Cardiac muscle cell (in vitro differentiated cells and primary cell): ENCODE results near the gene ENTPD2. TPM values are rescaled to one million over a fixed set of nuclear protein-coding genes. Genes with fewer than 3 reads are reported as not detected.
A peak's percentile ranks its signal among the peaks of the same experiment; 100 is the strongest.

Experiments used
- DNase-seq, 2 donors: peaks; one replicate each; pipeline versions ENCODE4 v3.0.0 to v3.0.0-alpha.2; 2010 to 2017; ENCODE audit warnings: low read depth in 1 of 2, low spot score in 1 of 2
- H3K27ac ChIP-seq: fragments of 200-600 bp; sonication (generic); 2 replicates; pipeline ENCODE4 v1.5.1; 2016
- H3K27me3 ChIP-seq: fragments of 200-600 bp; sonication (generic); 2 replicates; pipeline ENCODE4 v1.6.0; 2016; ENCODE audit warnings: control low read depth
- H3K36me3 ChIP-seq: fragments of 200-600 bp; sonication (generic); 2 replicates; pipeline ENCODE4 v1.5.1; 2016; ENCODE audit warnings: control low read depth
- H3K4me1 ChIP-seq: fragments of 200-600 bp; sonication (generic); 2 replicates; pipeline ENCODE4 v1.8.1; 2017; ENCODE audit warnings: low read depth, mild to moderate bottlenecking, mixed run types
- H3K4me3 ChIP-seq: fragments of 200-600 bp; sonication (generic); 2 replicates; pipeline ENCODE4 v1.5.1; 2016; ENCODE audit warnings: mild to moderate bottlenecking
- H3K9me3 ChIP-seq: fragments of 200-600 bp; sonication (generic); 2 replicates; pipeline ENCODE4 v1.5.1; 2017; ENCODE audit warnings: low read depth, mild to moderate bottlenecking, control low read depth
- polyA plus RNA-seq: library from polyadenylated mRNA; unstranded; fragments of >200 nt; fragmentation: Nextera tagmentation; extraction: Ambion mirVana; gene quantifications from 2 replicates; pipeline ENCODE4 v1.2.1, GENCODE V29; 2016
- total RNA-seq: library from RNA; depleted of rRNA; stranded (reverse); fragments of >200 nt; gene quantifications from 2 replicates; pipeline ENCODE4 v1.2.3, GENCODE V29; 2016
- TF ChIP-seq, protein P1 (sequence below): IDR thresholded peaks from 2 replicates; pipeline ENCODE4 v1.5.1; 2012; ENCODE audit warnings: low read depth, mild to moderate bottlenecking, low read length

ENTPD2 gene
- total and polyA plus RNA-seq, 2 experiments from 2014 or later: not detected

DNA sequence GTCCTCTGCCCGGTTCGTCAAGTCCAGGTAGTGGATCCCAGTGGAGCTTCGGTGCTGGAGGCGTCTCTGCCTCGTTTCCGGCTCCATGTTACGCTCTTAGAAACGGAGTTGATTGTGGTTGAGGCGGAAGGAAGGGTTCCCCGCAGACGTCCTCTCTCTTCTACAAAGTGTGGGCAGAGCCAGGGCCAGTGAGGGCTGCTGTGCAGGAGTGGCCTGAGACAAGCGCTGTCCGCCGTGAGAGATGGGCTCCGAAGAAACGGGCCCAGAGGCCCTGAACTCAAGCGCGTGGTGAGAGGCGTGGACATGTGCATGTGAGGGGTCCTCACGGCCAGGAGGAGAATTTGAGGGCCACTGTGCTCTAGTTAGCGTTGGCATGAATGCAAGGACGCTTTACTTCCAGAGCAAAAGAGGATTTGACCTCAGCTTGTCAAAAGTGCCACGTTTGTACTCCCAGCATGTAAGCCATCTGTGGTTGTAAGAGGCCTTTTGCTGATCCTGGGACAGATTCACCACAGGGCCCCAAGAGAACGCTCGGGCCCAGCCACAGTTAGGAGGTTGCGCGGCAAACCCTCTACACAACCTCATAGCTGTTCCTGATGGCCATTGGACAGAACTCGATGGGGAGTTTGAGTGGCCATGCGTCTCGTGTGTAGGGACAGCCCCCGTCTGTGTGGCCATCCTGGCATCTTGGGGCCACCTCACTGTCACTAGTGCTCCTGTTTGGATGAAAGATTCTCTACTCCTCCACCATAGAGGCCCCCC, 43.1 kb upstream of the ENTPD2 start:
- TF ChIP-seq, protein P1, sequence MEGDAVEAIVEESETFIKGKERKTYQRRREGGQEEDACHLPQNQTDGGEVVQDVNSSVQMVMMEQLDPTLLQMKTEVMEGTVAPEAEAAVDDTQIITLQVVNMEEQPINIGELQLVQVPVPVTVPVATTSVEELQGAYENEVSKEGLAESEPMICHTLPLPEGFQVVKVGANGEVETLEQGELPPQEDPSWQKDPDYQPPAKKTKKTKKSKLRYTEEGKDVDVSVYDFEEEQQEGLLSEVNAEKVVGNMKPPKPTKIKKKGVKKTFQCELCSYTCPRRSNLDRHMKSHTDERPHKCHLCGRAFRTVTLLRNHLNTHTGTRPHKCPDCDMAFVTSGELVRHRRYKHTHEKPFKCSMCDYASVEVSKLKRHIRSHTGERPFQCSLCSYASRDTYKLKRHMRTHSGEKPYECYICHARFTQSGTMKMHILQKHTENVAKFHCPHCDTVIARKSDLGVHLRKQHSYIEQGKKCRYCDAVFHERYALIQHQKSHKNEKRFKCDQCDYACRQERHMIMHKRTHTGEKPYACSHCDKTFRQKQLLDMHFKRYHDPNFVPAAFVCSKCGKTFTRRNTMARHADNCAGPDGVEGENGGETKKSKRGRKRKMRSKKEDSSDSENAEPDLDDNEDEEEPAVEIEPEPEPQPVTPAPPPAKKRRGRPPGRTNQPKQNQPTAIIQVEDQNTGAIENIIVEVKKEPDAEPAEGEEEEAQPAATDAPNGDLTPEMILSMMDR: no peak
- Histone ChIP-seq H3K27ac (no peak overlapping the region), H3K4me1 (no peaks in the 10 kb centered on the region), H3K9me3 (no peaks in the 10 kb centered on the region), H3K4me3 (no peak overlapping the region), H3K36me3 (peaks cover 15% of the 10 kb centered on the region), H3K27me3 (no peaks in the 10 kb centered on the region)
- DNase-seq: no peak

DNA sequence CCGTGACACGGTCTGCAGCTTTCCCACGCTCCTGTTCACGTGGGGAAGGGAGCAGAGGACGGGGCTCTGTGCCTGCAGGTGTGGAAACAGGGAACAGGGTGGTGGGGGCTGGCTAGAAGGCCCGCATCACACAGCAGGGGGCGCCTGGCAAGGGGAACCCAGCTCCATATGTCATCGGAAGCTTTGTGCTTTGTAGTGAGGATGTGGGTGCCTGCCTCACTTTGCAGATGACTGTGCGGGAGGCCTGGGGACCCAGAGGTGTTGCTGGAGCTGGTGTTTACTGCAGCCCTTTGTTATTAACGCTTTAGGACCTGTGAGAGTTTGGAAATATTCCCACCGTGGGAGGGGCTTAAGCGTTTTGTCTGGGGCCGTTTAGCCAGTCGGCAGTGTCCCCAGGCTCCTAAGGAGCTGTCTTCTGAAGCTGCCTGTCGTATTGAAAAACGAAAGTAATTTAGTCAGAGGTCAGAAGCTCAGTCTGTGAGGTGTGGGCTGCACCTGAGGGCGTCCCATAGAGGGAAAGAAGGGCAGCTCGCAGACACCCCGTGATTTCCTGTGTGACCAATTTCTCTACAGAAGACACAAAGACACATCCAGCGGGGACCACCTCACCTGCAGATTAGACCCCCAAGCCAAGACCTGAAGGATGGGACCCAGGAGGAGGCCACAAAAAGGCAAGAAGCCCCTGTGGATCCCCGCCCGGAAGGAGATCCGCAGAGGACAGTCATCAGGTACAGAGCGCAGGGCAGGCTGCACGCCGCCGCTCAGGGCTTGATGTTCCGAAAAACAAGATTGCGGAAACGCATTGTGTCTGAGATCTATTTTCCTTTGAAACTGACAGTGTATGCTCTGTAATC, 42.0 kb upstream of the ENTPD2 start:
- TF ChIP-seq, protein P1: peak; percentile 11
- H3K9me3 ChIP-seq: no peaks in the 10 kb centered on the region
- H3K27me3 ChIP-seq: no peaks in the 10 kb centered on the region
- H3K36me3 ChIP-seq: peaks cover 12% of the 10 kb centered on the region
- no peak overlapping the region for H3K4me3 ChIP-seq
- DNase-seq: no peak
- H3K4me1 ChIP-seq: no peaks in the 10 kb centered on the region
- no peak overlapping the region for H3K27ac ChIP-seq

DNA sequence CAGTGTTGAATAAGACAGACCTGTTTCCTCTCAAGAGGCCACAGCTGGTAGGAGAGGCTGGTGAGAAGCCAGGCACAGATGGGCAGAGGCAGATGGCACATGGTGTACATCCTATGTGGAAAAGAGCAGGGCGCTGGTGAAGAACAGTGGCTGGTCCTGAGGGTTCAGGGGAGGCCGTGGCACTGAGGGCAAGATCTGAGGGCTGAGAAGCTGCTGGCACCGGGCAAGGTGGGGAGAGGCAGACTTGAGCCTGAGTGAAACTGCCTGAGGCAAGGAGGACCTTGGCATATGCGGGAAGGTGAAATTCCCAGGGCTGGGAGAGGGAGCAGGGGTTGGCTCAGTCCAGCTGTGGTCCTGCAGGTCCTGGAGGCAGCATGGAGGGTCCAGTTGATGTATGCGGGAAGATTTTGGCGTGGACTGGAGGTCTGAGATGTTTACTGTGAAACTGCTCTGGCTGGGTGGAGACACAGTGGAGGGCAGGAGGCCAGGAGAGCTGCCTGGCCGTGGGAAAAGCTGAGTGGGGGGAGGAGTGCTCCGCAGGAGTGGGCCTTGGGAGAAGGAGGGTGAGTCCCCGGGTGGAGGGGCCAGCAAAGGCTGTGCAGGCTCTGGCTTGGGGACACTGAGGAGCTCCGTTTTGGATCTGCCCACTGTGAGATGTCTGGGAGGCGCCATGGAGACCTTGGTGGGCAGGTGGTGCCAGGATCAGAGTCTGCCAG, 35.5 kb upstream of the ENTPD2 start:
- Histone ChIP-seq H3K36me3 (peaks cover 3% of the 10 kb centered on the region), H3K4me1 (peaks cover 4% of the 10 kb centered on the region), H3K27me3 (no peaks in the 10 kb centered on the region), H3K4me3 (no peak overlapping the region), H3K27ac (no peak overlapping the region), H3K9me3 (no peaks in the 10 kb centered on the region)
- no peak for DNase-seq
- TF ChIP-seq, protein P1: no peak

DNA sequence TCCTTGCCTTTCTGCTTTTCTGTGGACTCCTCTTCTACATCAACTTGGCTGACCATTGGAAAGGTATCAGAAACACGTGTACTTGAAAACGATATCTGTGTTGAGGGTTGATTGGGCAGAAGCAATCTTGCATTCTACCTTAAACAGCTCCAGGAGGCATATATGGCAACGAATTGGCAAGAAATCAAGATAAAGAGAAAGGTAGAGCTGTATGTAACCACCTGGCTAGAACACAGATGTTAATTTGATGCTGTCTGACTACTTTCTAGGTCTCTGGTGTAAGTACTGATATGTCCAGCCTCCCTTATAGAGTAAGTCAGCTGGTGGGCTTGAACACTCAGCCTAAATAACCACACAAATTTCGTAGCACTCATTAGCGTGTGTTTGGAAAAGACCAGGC, 34.3 kb upstream of the ENTPD2 start:
- Histone ChIP-seq H3K27me3 (no peaks in the 10 kb centered on the region), H3K27ac (no peak overlapping the region), H3K4me3 (no peak overlapping the region), H3K36me3 (peaks cover 3% of the 10 kb centered on the region), H3K9me3 (no peaks in the 10 kb centered on the region), H3K4me1 (peaks cover 4% of the 10 kb centered on the region)
- TF ChIP-seq, protein P1: no peak
- DNase-seq: no peak

DNA sequence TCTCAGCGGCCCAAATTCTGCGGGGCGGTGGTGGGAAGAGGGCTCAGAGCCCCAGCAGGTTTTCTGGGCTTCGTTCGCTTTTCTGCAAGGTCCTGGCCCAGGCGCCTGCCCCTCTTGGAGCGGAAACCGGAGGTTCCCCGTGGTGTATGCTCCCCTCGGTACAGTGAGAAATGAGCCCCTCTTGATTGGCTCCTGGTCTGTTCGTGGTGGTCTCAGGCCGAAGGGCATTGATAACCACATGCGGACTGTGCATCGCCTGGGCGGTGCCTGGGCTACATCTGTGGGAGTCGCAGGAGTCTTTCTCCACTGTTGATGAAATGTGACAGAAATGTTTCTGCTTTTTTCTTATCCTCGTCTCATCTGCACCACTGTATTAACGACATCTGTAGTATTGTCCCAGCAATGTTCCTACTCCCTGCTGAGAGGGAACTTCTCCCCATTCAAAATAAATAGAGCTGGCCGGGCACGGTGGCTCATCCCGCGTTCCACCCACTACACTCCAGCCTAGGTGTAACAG, 33.6 kb upstream of the ENTPD2 start:
- no peak for DNase-seq
- TF ChIP-seq, protein P1: no peak
- H3K9me3 ChIP-seq: no peaks in the 10 kb centered on the region
- peaks cover 3% of the 10 kb centered on the region for H3K36me3 ChIP-seq
- H3K4me1 ChIP-seq: peaks cover 4% of the 10 kb centered on the region
- H3K4me3 ChIP-seq: peak overlapping the region; percentile 66
- no peaks in the 10 kb centered on the region for H3K27me3 ChIP-seq
- H3K27ac ChIP-seq: peak overlapping the region; percentile 86
